Embryonic facial prominence (tissue), 1 donor: ENCODE measurements around the gene NEMP1.

Source experiments
- DNase-seq: peaks from one replicate; pipeline ENCODE4 v3.0.0-alpha.2; 2016; ENCODE audit errors: extremely low spot score

The NEMP1 gene

GRCh38 chr12:57107456-57108155 lies 29.0 kb upstream of the NEMP1 start:
- no peak for DNase-seq

GRCh38 chr12:57106021-57106708 lies 27.6 kb upstream of the NEMP1 start:
- no peak for DNase-seq

- DNase-seq = no peak
Observed at GRCh38 chr12:57105011-57105753, 26.6 kb upstream of the NEMP1 start.

GRCh38 chr12:57104292-57104910 lies 25.8 kb upstream of the NEMP1 start:
- DNase-seq = no peak

GRCh38 chr12:57103856-57104255 lies 25.3 kb upstream of the NEMP1 start:
- no peak for DNase-seq

GRCh38 chr12:57101892-57102695 lies 23.5 kb upstream of the NEMP1 start:
- no peak for DNase-seq

- no peak for DNase-seq
Observed at GRCh38 chr12:57099766-57100165, 21.2 kb upstream of the NEMP1 start.

- DNase-seq = no peak
Observed at GRCh38 chr12:57099047-57099714, 20.6 kb upstream of the NEMP1 start.

- no peak for DNase-seq
Observed at GRCh38 chr12:57098546-57098945, 20.0 kb upstream of the NEMP1 start.

- DNase-seq = no peak
Observed at GRCh38 chr12:57097554-57097835, 18.9 kb upstream of the NEMP1 start.

GRCh38 chr12:57096748-57097553 lies 18.4 kb upstream of the NEMP1 start:
- DNase-seq = no peak

GRCh38 chr12:57096099-57096572 lies 17.5 kb upstream of the NEMP1 start:
- DNase-seq = no peak

- no peak for DNase-seq
Observed at GRCh38 chr12:57095440-57095839, 16.8 kb upstream of the NEMP1 start.

GRCh38 chr12:57094208-57095160 lies 15.9 kb upstream of the NEMP1 start:
- no peak for DNase-seq

GRCh38 chr12:57093415-57094207 lies 15.0 kb upstream of the NEMP1 start:
- DNase-seq = peak; percentile 68

GRCh38 chr12:57092876-57093414 lies 14.4 kb upstream of the NEMP1 start:
- DNase-seq = no peak

GRCh38 chr12:57092529-57092862 lies 13.9 kb upstream of the NEMP1 start:
- DNase-seq = no peak
